HEK293 (cell line): ENCODE data around the gene LGALS7.
"Not testable (repeated sequence)": the region's sequence is repeated elsewhere in the genome, so short reads cannot be mapped to it uniquely, and the experiment has no call there.

Source experiments
- CTCF ChIA-PET: fragments of 350-600 bp; formaldehyde crosslinking; extraction: SDS; loops from one replicate; lab custom pipeline; 2021; ENCODE audit warnings: antibody characterized with exemption; lab: Yijun Ruan, JAX
- POLR2A ChIA-PET: fragments of 300-600 bp; formaldehyde crosslinking; extraction: SDS; loops from one replicate; lab custom pipeline; 2020; ENCODE audit warnings: antibody characterized with exemption, inconsistent platforms; lab: Yijun Ruan, JAX
- H3K27ac ChIP-seq: fragments of 200-500 bp; sonication (Bioruptor generic); 2 replicates; pipeline ENCODE4 v1.5.1; 2014; ENCODE audit warnings: low read depth, low read length, control low read depth, inconsistent platforms; ENCODE audit errors: extremely low read depth
- H3K36me3 ChIP-seq, 2 experiments: fragments of 200-500 bp in 1 of 2; sonication (Bioruptor generic) in 1 of 2; 1 replicate in 1 of 2; 2 replicates in 1 of 2; pipeline ENCODE4 v1.5.1; 2014 to 2017; ENCODE audit warnings: inconsistent platforms in 2 of 2, low read length in 2 of 2; ENCODE audit not compliant: control insufficient read depth in 2 of 2, insufficient read depth in 1 of 2
- H3K4me1 ChIP-seq: fragments of 200-500 bp; sonication (Bioruptor generic); 2 replicates; pipeline ENCODE4 v1.5.1; 2014; ENCODE audit warnings: mild to moderate bottlenecking, low read length, inconsistent platforms; ENCODE audit not compliant: control insufficient read depth, insufficient read depth
- H3K4me3 ChIP-seq: 2 replicates; pipeline ENCODE4 v1.5.1; 2011; ENCODE audit warnings: low read depth, mild to moderate bottlenecking, control low read depth, low read length, moderate library complexity
- H3K9me3 ChIP-seq: fragments of 200-500 bp; sonication (Bioruptor generic); 2 replicates; pipeline ENCODE4 v1.5.1; 2014; ENCODE audit warnings: low read depth, low read length, inconsistent platforms; ENCODE audit not compliant: control insufficient read depth, insufficient read depth
- SP2 ChIP-seq: fragments of 450-650 bp; formaldehyde crosslinking; IDR thresholded peaks from 2 replicates; pipeline ENCODE4 v1.5.1; 2016; ENCODE audit warnings: missing biosample characterization, missing genetic modification characterization
- TCF7L2 ChIP-seq: IDR thresholded peaks from 2 replicates; pipeline ENCODE4 v1.6.1; 2011; ENCODE audit warnings: low read depth, mild to moderate bottlenecking, inconsistent platforms, low read length, moderate library complexity, borderline replicate concordance
- ZBTB17 ChIP-seq: fragments of 450-650 bp; formaldehyde crosslinking; IDR thresholded peaks from 2 replicates; pipeline ENCODE4 v1.5.1; 2016; ENCODE audit warnings: missing biosample characterization, missing genetic modification characterization
- ZBTB21 ChIP-seq: fragments of 450-650 bp; formaldehyde crosslinking; IDR thresholded peaks from 2 replicates; pipeline ENCODE4 v1.5.1; 2017; ENCODE audit warnings: missing biosample characterization, missing genetic modification characterization
- ZBTB7A ChIP-seq: fragments of 450-650 bp; formaldehyde crosslinking; IDR thresholded peaks from 2 replicates; pipeline ENCODE4 v1.5.1; 2016; ENCODE audit warnings: low read depth, missing biosample characterization, missing genetic modification characterization
- ZFHX2 ChIP-seq: fragments of 450-650 bp; formaldehyde crosslinking; conservative IDR thresholded peaks from 2 replicates; pipeline ENCODE4 v1.5.1; 2016; ENCODE audit warnings: missing biosample characterization, missing genetic modification characterization
- ZNF121 ChIP-seq: fragments of 450-650 bp; formaldehyde crosslinking; IDR thresholded peaks from 2 replicates; pipeline ENCODE4 v1.5.1; 2016; ENCODE audit warnings: missing biosample characterization, missing genetic modification characterization
- ZNF202 ChIP-seq: fragments of 450-650 bp; formaldehyde crosslinking; IDR thresholded peaks from 2 replicates; pipeline ENCODE4 v1.5.1; 2016; ENCODE audit warnings: missing biosample characterization, missing genetic modification characterization, borderline replicate concordance
- ZNF324 ChIP-seq: fragments of 450-650 bp; formaldehyde crosslinking; IDR thresholded peaks from 2 replicates; pipeline ENCODE4 v1.5.1; 2016; ENCODE audit warnings: missing biosample characterization, missing genetic modification characterization
- ZNF585B ChIP-seq: fragments of 450-650 bp; formaldehyde crosslinking; IDR thresholded peaks from 2 replicates; pipeline ENCODE4 v1.5.1; 2016; ENCODE audit warnings: missing biosample characterization, missing genetic modification characterization
- ZNF600 ChIP-seq: fragments of 450-650 bp; formaldehyde crosslinking; IDR thresholded peaks from 2 replicates; pipeline ENCODE4 v1.5.1; 2016; ENCODE audit warnings: missing biosample characterization, missing genetic modification characterization
- ZNF610 ChIP-seq: fragments of 450-650 bp; formaldehyde crosslinking; IDR thresholded peaks from 2 replicates; pipeline ENCODE4 v1.5.1; 2016; ENCODE audit warnings: missing biosample characterization, missing genetic modification characterization, borderline replicate concordance
- ZNF776 ChIP-seq: fragments of 450-650 bp; formaldehyde crosslinking; IDR thresholded peaks from 2 replicates; pipeline ENCODE4 v1.5.0; 2017; ENCODE audit warnings: missing biosample characterization, missing genetic modification characterization, borderline replicate concordance
- ZNF777 ChIP-seq: fragments of 450-650 bp; formaldehyde crosslinking; IDR thresholded peaks from 2 replicates; pipeline ENCODE4 v1.5.1; 2017; ENCODE audit warnings: missing biosample characterization, missing genetic modification characterization, borderline replicate concordance
- TF ChIP-seq, protein P1 (sequence below): fragments of 450-650 bp; formaldehyde crosslinking; IDR thresholded peaks from 2 replicates; pipeline ENCODE4 v1.5.1; 2016; ENCODE audit warnings: missing biosample characterization, missing genetic modification characterization
- TF ChIP-seq, protein P2 (sequence below): fragments of 450-650 bp; formaldehyde crosslinking; IDR thresholded peaks from 2 replicates; pipeline ENCODE4 v1.5.1; 2016; ENCODE audit warnings: missing biosample characterization, missing genetic modification characterization

LGALS7 gene

DNA sequence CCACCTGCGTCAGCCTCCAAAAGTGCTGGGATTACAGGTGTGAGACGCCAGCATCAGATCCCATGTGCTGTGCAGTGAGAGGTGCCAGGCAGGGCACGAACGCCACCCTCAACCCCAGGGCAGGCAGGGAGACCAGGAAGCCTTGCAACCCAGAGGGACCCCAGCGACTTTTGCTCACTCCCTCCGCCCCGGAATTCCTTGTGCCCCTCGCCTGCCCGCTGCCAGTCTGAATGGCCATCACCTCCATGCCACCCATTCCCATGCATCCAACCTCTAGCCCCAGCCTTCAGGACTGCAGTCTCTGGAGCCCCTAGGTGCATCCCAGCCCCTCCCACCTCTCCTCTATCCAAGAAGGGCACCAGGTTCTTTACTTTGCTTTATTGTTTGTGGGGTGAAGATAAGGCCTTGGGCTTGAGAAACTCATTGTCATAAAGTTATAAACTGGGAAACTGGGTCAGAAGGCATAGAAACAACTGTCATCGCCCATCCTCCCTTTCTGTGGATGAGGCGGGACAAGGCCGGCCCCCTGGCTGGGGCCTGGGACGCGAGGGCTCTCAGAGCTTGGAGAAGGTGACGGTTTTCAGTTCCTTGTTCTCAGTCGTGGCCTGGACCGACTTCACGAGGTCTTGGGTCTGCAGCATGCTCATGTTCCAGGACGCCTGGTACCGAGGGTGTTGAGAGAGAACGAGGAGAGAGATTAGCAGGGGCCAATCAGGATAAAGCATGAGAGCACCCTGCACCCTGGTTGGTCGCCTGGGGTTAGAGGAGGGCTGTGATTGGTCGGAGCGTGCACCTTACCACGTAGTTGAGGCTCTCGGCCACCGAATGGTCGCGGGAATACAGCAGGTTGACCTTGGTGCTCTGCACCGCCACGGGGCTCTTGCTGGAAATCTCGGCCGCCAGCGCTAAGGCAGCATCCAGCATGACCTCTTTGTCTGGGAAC lies 42.0 kb upstream of the LGALS7 start:
- ChIA-PET CTCF (interaction anchor here (0.6 to 1.4 kb wide), 3 partner anchors 16 to 181 kb away, joined by 3 to 7 read pairs (median 3); partner anchors contain the start of gene ECH1), POLR2A (interaction anchor here (0.5 to 1.4 kb wide), 2 partner anchors 9 to 15 kb away, joined by 3 read pairs; no protein-coding TSS in a partner anchor)
- Histone ChIP-seq H3K27ac (no peak overlapping the region), H3K4me1 (peaks cover 7% of the 10 kb centered on the region), H3K4me3 (no peak overlapping the region), H3K9me3 (no peaks in the 10 kb centered on the region), H3K36me3 (peaks cover 14 to 24% of the 10 kb centered on the region in 2 experiments)
- TF ChIP-seq ZBTB17 (tag by site-specific recombination) (no peak), SP2 (tag by site-specific recombination) (peak; percentile 61), ZNF585B (tag by site-specific recombination) (no peak), ZNF777 (tag by site-specific recombination) (no peak), ZNF121 (no peak), ZBTB7A (tag by site-specific recombination) (no peak), ZNF202 (tag by site-specific recombination) (no peak), ZNF600 (tag by site-specific recombination) (no peak), ZNF324 (no peak), TCF7L2 (no peak)
- TF ChIP-seq, protein P1, sequence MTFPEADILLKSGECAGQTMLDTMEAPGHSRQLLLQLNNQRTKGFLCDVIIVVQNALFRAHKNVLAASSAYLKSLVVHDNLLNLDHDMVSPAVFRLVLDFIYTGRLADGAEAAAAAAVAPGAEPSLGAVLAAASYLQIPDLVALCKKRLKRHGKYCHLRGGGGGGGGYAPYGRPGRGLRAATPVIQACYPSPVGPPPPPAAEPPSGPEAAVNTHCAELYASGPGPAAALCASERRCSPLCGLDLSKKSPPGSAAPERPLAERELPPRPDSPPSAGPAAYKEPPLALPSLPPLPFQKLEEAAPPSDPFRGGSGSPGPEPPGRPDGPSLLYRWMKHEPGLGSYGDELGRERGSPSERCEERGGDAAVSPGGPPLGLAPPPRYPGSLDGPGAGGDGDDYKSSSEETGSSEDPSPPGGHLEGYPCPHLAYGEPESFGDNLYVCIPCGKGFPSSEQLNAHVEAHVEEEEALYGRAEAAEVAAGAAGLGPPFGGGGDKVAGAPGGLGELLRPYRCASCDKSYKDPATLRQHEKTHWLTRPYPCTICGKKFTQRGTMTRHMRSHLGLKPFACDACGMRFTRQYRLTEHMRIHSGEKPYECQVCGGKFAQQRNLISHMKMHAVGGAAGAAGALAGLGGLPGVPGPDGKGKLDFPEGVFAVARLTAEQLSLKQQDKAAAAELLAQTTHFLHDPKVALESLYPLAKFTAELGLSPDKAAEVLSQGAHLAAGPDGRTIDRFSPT (tag by site-specific recombination), result peak; percentile 81

DNA sequence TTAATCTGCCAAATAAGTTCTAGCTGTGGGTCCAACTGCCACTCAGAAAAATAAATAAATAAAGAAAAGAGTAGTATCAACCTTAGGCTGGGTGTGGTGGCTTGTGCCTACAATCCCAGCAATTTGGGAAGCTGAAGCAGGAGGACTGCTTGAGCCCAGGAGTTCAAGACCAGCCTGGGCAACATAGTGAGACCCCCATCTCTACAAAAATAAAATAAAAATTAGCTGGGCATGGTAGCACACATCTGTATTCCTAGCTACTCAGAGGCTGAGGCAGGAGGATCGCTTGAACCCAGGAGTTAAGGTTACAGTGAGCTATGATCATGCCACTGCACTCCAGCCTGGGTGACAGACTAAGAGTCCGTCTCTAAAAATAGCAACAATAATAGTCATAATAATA lies 40.6 kb upstream of the LGALS7 start:
- not testable (repeated sequence) for H3K4me1 ChIP-seq, H3K27ac ChIP-seq, H3K9me3 ChIP-seq, H3K4me3 ChIP-seq
- CTCF ChIA-PET, result interaction anchor here (0.6 to 1.4 kb wide), 8 partner anchors 15 to 292 kb away, joined by 3 to 7 read pairs (median 3); partner anchors contain the start of genes ECH1, MRPS12 and SARS2
- TF ChIP-seq ZNF121, result peak; percentile 92
- POLR2A ChIA-PET, result interaction anchor here (0.6 to 1.4 kb wide), 4 partner anchors 11 to 128 kb away, joined by 3 to 5 read pairs (median 4); no protein-coding TSS in a partner anchor
- peaks cover 10 to 24% of the 10 kb centered on the region in 2 experiments for H3K36me3 ChIP-seq

DNA sequence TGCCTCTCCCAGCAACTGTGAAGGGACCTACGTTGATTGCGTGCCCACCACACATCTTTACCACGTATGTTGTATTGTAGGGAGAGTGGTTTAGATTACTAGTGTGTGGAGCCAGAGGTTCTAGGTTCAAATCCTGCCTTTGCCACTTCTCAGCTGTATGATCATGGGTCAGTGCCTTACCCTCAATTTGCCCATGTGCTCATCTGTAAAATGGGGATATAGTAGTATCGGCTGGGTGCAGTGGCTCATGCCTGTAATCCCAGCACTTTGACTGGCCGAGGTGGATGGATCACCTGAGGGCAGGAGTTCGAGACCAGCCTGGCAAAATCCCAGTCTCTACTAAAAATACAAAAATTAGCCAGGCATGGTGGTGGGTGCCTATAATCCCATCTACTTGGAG lies 40.0 kb upstream of the LGALS7 start:
- TF ChIP-seq, protein P2, sequence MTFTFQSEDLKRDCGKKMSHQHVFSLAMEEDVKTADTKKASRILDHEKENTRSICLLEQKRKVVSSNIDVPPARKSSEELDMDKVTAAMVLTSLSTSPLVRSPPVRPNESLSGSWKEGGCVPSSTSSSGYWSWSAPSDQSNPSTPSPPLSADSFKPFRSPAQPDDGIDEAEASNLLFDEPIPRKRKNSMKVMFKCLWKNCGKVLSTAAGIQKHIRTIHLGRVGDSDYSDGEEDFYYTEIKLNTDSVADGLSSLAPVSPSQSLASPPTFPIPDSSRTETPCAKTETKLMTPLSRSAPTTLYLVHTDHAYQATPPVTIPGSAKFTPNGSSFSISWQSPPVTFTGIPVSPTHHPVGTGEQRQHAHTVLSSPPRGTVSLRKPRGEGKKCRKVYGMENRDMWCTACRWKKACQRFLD, result no peak
- TF ChIP-seq, protein P1 (tag by site-specific recombination), result no peak
- TF ChIP-seq ZBTB21 (no peak), ZNF610 (tag by site-specific recombination) (no peak), ZFHX2 (no peak), ZNF776 (tag by site-specific recombination) (no peak)
- Histone ChIP-seq H3K4me3 (no peak overlapping the region), H3K27ac (no peak overlapping the region), H3K9me3 (no peaks in the 10 kb centered on the region), H3K4me1 (no peaks in the 10 kb centered on the region), H3K36me3 (peaks cover 10 to 24% of the 10 kb centered on the region in 2 experiments)
- ChIA-PET POLR2A (interaction anchor here (0.6 to 0.7 kb wide), 2 partner anchors 31 to 1154 kb away, joined by 4 to 5 read pairs; no protein-coding TSS in a partner anchor), CTCF (interaction anchor here (0.6 to 1.4 kb wide), 6 partner anchors 18 to 292 kb away, joined by 3 to 7 read pairs (median 4); partner anchors contain the start of genes ECH1, MRPS12 and SARS2)
